Stomach (tissue), 4 donors: ENCODE measurements around the gene NUTM2D.
"Not testable (repeated sequence)": the region's sequence is repeated elsewhere in the genome, so short reads cannot be mapped to it uniquely, and the experiment has no call there.

ENCODE experiments used
- EP300 ChIP-seq: sonication (generic); formaldehyde crosslinking; IDR thresholded peaks from one replicate; pipeline ENCODE4 v1.6.1; 2017; ENCODE audit warnings: antibody characterized with exemption
- POLR2AphosphoS5 ChIP-seq, 3 donors: sonication (generic); formaldehyde crosslinking; IDR thresholded peaks; one replicate each; pipeline ENCODE4 v1.6.1; 2016; ENCODE audit warnings: antibody characterized with exemption in 3 of 3

- TF ChIP-seq EP300; POLR2AphosphoS5 (IDR thresholded peaks at IDR 0.05): not testable (repeated sequence)
Observed at GRCh38 chr10:87352825-87353224, 4.7 kb upstream of the NUTM2D start.
